GM21367 (cell line): Measurements from ENCODE around the gene KCNC1.
A peak's percentile ranks its signal among the peaks of the same experiment; 100 is the strongest.

ENCODE experiments used
- ATAC-seq: cut with Tn5 transposase; IDR thresholded peaks from one replicate; pipeline ENCODE4 v1.9.1; 2021; ENCODE audit not compliant: unreplicated experiment

Gene KCNC1

GRCh38 chr11:17752144-17752543 is 17.6 kb downstream of the KCNC1 start:
- ATAC-seq = no peak

GRCh38 chr11:17753153-17753552 is 18.6 kb downstream of the KCNC1 start:
- ATAC-seq = no peak

- no peak for ATAC-seq
These were observed 19.1 kb downstream of the KCNC1 start for GRCh38 chr11:17753641-17754040.

- ATAC-seq = no peak
These were observed 21.3 kb downstream of the KCNC1 start for GRCh38 chr11:17755891-17756290.

- ATAC-seq = peak; percentile 81
These were observed 25.8 kb downstream of the KCNC1 start for GRCh38 chr11:17760102-17761029.

- ATAC-seq = peak; percentile 38
These were observed 27.9 kb downstream of the KCNC1 start for GRCh38 chr11:17762309-17762974.

- ATAC-seq = no peak
These were observed 28.7 kb downstream of the KCNC1 start for GRCh38 chr11:17763244-17763643.

- ATAC-seq = no peak
These were observed 29.1 kb downstream of the KCNC1 start for GRCh38 chr11:17763703-17764102.

GRCh38 chr11:17764446-17765218 is 30.1 kb downstream of the KCNC1 start:
- ATAC-seq = no peak

- ATAC-seq = no peak
These were observed 30.9 kb downstream of the KCNC1 start for GRCh38 chr11:17765356-17766072.

GRCh38 chr11:17766073-17766359 is 31.4 kb downstream of the KCNC1 start:
- no peak for ATAC-seq

GRCh38 chr11:17766590-17766989 is 32.0 kb downstream of the KCNC1 start:
- no peak for ATAC-seq

- no peak for ATAC-seq
These were observed 32.8 kb downstream of the KCNC1 start for GRCh38 chr11:17767301-17767885.

- ATAC-seq = no peak
These were observed 33.3 kb downstream of the KCNC1 start for GRCh38 chr11:17767914-17768313.

GRCh38 chr11:17768547-17768946 is 34.0 kb downstream of the KCNC1 start:
- ATAC-seq = no peak

- no peak for ATAC-seq
These were observed 34.6 kb downstream of the KCNC1 start for GRCh38 chr11:17769218-17769617.

GRCh38 chr11:17770048-17770652 is 35.6 kb downstream of the KCNC1 start:
- no peak for ATAC-seq

- no peak for ATAC-seq
These were observed 36.3 kb downstream of the KCNC1 start for GRCh38 chr11:17770917-17771316.

- no peak for ATAC-seq
These were observed 36.8 kb downstream of the KCNC1 start for GRCh38 chr11:17771415-17771814.

- no peak for ATAC-seq
These were observed 37.3 kb downstream of the KCNC1 start for GRCh38 chr11:17771841-17772401.
